K562 (cell line): ENCODE measurements around the gene POLR2B. TPM values are rescaled to one million over a fixed set of nuclear protein-coding genes. Genes with fewer than 3 reads are reported as not detected.

Experiments used
- BRF2 ChIP-seq: IDR thresholded peaks from 3 replicates; pipeline ENCODE4 v1.6.1; 2011; ENCODE audit warnings: borderline replicate concordance, mild to moderate bottlenecking; ENCODE audit not compliant: insufficient read length, insufficient read depth
- CEBPB ChIP-seq: fragments of 450-650 bp; IDR thresholded peaks from 2 replicates; pipeline ENCODE4 v1.6.1; 2016; ENCODE audit warnings: missing genetic modification characterization, missing compliant biosample characterization
- CREM ChIP-seq: IDR thresholded peaks from 2 replicates; pipeline ENCODE4 v1.6.1; 2014; ENCODE audit warnings: antibody characterized with exemption, low read depth
- DLX4 ChIP-seq: fragments of 250-450 bp; sonication (Bioruptor Pico); IDR thresholded peaks from 2 replicates; pipeline ENCODE4 v1.6.1; 2021; ENCODE audit warnings: mild to moderate bottlenecking
- ELF1 ChIP-seq: fragments of 200-800 bp; sonication (Bioruptor generic); IDR thresholded peaks from 2 replicates; pipeline ENCODE4 v1.6.1; 2016; ENCODE audit warnings: missing genetic modification characterization, missing compliant biosample characterization
- ELF4 ChIP-seq: fragments of 450-650 bp; formaldehyde crosslinking; IDR thresholded peaks from 2 replicates; pipeline ENCODE4 v1.4.0; 2022; ENCODE audit warnings: missing genetic modification characterization
- FOXJ2 ChIP-seq: fragments of 200-800 bp; sonication (Bioruptor generic); IDR thresholded peaks from 2 replicates; pipeline ENCODE4 v1.6.1; 2016; ENCODE audit warnings: missing genetic modification characterization, missing compliant biosample characterization
- MAFG ChIP-seq: fragments of 450-650 bp; conservative IDR thresholded peaks from 2 replicates; pipeline ENCODE4 v1.6.1; 2016; ENCODE audit warnings: missing genetic modification characterization, missing compliant biosample characterization
- RFX1 ChIP-seq: fragments of 450-650 bp; IDR thresholded peaks from 2 replicates; pipeline ENCODE4 v1.6.1; 2016; ENCODE audit warnings: mild to moderate bottlenecking, moderate library complexity
- ZFPM2 ChIP-seq: fragments of 250-450 bp; sonication (Bioruptor Pico); IDR thresholded peaks from 2 replicates; pipeline ENCODE4 v1.5.1; 2022; ENCODE audit warnings: mild to moderate bottlenecking
- ZHX1 ChIP-seq: fragments of 150-350 bp; conservative IDR thresholded peaks from 2 replicates; pipeline ENCODE4 v1.6.1; 2014; ENCODE audit warnings: low read length
- ZNF41 ChIP-seq: fragments of 250-450 bp; sonication (Bioruptor Pico); conservative IDR thresholded peaks from 2 replicates; pipeline ENCODE4 v1.4.0; 2020; ENCODE audit warnings: mild to moderate bottlenecking
- polyA plus RNA-seq, 8 experiments: library from polyadenylated mRNA; depleted of rRNA in 4 of 8; stranded (reverse) in 5 of 8; unstranded in 3 of 8; fragments of >200 nt; fragmentation: Nextera tagmentation in 2 of 8; fragmentation: Illumina TruSeq in 1 of 8; extraction: Ambion mirVana in 2 of 8; extraction: Trizol in 1 of 8; gene quantifications; 2 replicates each; pipeline versions ENCODE4 v1.2.1 to v1.2.3, GENCODE V29; 2011 to 2014; ENCODE audit warnings: inconsistent platforms in 1 of 8, missing spikeins in 1 of 8
- total RNA-seq, 7 experiments: library from RNA; depleted of rRNA in 6 of 7; stranded (reverse); fragments of >200 nt in 6 of 7; fragmentation: Illumina TruSeq in 2 of 7; extraction: Trizol in 2 of 7; gene quantifications; 2 replicates each; pipeline versions ENCODE4 v1.2.1 to v1.2.3, GENCODE V29; 2011 to 2021; ENCODE audit warnings: low replicate concordance in 1 of 7
- TF ChIP-seq, protein P1 (sequence below): sonication (generic); formaldehyde crosslinking; IDR thresholded peaks from 2 replicates; pipeline ENCODE4 v1.8.1; 2023; ENCODE audit warnings: mild to moderate bottlenecking, missing genetic modification reagents
- TF ChIP-seq, protein P2 (sequence below): sonication (generic); formaldehyde crosslinking; IDR thresholded peaks from 2 replicates; pipeline ENCODE4 v1.8.1; 2023; ENCODE audit warnings: mild to moderate bottlenecking, missing genetic modification reagents
- TF ChIP-seq, protein P3 (sequence below): sonication (generic); formaldehyde crosslinking; IDR thresholded peaks from 2 replicates; pipeline ENCODE4 v1.8.0; 2022; ENCODE audit warnings: missing genetic modification reagents, mild to moderate bottlenecking, moderate library complexity, borderline replicate concordance

Gene POLR2B
- total and polyA plus RNA-seq, 9 of the 15 experiments (the other 6 are each of a cell fraction or from before 2014, with no cell fraction given), result 60.9 to 208 (median 142) TPM

GRCh38 chr4:56958111-56958517 lies 20.6 kb upstream of the POLR2B start (continued):
- TF ChIP-seq ZFPM2 (CRISPR knock-in tag) (no peak), DLX4 (CRISPR knock-in tag) (no peak), CEBPB (tag) (peak; percentile 98), ZHX1 (no peak), ZNF41 (no peak), BRF2 (no peak), RFX1 (0 out of 2 replicates have a peak, but pooled peaks have one; percentile 16), CREM (no peak), FOXJ2 (tag) (no peak), ELF1 (no peak), ELF4 (CRISPR knock-in tag) (no peak), MAFG (no peak)
- TF ChIP-seq, protein P1, sequence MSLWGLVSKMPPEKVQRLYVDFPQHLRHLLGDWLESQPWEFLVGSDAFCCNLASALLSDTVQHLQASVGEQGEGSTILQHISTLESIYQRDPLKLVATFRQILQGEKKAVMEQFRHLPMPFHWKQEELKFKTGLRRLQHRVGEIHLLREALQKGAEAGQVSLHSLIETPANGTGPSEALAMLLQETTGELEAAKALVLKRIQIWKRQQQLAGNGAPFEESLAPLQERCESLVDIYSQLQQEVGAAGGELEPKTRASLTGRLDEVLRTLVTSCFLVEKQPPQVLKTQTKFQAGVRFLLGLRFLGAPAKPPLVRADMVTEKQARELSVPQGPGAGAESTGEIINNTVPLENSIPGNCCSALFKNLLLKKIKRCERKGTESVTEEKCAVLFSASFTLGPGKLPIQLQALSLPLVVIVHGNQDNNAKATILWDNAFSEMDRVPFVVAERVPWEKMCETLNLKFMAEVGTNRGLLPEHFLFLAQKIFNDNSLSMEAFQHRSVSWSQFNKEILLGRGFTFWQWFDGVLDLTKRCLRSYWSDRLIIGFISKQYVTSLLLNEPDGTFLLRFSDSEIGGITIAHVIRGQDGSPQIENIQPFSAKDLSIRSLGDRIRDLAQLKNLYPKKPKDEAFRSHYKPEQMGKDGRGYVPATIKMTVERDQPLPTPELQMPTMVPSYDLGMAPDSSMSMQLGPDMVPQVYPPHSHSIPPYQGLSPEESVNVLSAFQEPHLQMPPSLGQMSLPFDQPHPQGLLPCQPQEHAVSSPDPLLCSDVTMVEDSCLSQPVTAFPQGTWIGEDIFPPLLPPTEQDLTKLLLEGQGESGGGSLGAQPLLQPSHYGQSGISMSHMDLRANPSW (CRISPR knock-in tag), result no peak
- TF ChIP-seq, protein P2, sequence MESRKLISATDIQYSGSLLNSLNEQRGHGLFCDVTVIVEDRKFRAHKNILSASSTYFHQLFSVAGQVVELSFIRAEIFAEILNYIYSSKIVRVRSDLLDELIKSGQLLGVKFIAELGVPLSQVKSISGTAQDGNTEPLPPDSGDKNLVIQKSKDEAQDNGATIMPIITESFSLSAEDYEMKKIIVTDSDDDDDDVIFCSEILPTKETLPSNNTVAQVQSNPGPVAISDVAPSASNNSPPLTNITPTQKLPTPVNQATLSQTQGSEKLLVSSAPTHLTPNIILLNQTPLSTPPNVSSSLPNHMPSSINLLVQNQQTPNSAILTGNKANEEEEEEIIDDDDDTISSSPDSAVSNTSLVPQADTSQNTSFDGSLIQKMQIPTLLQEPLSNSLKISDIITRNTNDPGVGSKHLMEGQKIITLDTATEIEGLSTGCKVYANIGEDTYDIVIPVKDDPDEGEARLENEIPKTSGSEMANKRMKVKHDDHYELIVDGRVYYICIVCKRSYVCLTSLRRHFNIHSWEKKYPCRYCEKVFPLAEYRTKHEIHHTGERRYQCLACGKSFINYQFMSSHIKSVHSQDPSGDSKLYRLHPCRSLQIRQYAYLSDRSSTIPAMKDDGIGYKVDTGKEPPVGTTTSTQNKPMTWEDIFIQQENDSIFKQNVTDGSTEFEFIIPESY (CRISPR knock-in tag), result no peak
- TF ChIP-seq, protein P3, sequence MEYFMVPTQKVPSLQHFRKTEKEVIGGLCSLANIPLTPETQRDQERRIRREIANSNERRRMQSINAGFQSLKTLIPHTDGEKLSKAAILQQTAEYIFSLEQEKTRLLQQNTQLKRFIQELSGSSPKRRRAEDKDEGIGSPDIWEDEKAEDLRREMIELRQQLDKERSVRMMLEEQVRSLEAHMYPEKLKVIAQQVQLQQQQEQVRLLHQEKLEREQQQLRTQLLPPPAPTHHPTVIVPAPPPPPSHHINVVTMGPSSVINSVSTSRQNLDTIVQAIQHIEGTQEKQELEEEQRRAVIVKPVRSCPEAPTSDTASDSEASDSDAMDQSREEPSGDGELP, result peak; percentile 93
